GM21526 (cell line): ENCODE data around the gene CDKN1A.
"Not testable (repeated sequence)": the region's sequence is repeated elsewhere in the genome, so short reads cannot be mapped to it uniquely, and the experiment has no call there.

Source experiments
- ATAC-seq: cut with Tn5 transposase; IDR thresholded peaks from one replicate; pipeline ENCODE4 v1.9.1; 2021; ENCODE audit warnings: moderate library complexity; ENCODE audit not compliant: unreplicated experiment, low FRiP score

Gene CDKN1A

GRCh38 chr6:36717231-36717825, 38.8 kb downstream of the CDKN1A start:
- ATAC-seq, result no peak

DNA sequence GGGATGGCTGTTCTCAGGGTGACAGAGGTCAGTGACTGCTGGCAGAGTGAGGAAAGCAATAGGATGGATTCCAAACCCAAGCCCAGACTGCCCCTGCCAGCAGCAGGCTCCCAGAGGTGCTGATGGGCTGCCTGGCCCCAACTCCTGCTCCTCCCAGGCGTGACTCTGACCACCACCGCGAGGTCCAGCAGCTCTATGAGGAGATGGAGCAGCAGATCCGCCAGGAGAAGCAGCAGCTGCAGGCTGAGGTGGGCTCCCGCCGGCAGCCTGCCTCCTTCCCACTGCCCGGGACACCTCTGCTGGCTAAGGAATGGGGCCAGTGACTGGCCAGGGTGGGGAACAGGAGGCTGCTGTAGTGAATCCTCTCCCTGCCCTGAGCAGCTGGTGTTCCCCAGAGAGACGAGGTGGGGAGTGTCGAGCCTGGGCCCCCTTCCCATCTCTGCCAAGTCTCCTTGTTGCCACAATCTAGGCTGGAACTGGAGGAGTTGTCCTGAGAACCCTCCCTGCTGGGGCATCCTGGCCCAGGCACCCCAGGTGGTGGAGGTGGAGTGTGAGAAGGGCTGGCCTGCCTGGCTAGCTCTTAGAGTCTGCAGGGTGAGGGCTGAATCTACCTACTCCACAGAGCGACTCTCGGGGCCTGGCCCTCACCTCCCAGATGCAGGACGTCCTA, 39.5 kb downstream of the CDKN1A start:
- no peak for ATAC-seq

GRCh38 chr6:36718560-36718959, 40.0 kb downstream of the CDKN1A start:
- ATAC-seq, result no peak

DNA sequence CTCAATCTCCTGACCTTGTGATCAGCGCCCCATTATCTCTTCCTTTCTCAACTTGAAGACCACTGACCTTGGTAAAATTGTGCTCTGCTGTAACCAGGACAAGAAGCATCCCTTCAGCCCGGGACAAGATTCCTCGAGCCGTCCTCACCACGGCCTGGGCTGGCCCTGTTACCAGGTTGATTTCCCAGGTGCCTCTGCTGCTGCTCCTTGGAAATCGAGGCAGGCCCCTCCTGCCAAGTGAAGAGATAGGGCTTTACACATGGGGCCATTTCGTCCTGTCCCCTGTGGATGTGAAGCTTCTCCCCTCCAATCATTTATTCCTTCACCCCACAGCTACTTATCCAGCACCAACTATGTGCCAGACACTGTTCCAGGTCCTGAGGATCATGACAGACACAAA, 40.6 kb downstream of the CDKN1A start:
- no peak for ATAC-seq

DNA sequence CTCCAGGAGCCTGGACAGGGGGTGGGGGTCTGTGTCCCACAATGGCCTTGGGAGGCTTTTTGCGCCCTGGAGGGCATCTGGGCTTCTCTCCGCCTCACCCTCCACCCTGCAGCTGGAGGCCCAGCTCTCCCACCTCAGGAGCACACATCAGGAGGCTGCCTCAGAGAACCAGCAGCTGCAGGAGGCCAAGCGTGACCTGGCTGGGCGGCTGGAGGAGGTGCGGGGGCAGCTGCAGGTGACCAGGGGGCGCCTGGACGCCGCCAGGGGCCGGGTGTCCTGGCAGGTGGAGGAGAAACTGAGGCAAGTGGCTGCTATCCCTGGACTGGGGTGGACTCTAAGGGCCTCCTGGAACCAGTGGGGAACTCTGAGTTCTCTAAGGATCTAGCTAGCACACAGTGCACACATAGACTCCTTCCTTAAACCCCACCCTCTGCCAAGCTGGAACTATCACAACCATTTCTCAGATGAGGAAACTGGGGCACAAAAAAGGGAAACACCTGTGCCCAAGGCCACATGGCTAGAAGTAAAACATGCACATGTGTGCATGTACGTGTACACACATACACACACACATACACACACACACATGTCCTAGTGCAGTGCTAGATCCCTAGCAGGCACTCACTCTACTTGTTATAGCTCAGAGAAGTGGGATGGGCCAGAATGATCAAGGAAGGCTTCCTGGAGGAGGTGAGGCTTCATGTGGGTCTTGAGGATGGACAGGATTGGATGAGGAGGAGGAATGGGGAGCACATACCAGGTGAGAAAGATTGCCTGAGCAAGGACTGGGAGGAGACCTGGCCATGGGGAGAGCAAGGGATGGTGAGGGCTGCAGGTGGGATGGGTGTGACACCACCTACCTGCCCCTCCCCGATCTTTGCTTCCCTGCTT, 42.0 kb downstream of the CDKN1A start:
- ATAC-seq, result no peak

DNA sequence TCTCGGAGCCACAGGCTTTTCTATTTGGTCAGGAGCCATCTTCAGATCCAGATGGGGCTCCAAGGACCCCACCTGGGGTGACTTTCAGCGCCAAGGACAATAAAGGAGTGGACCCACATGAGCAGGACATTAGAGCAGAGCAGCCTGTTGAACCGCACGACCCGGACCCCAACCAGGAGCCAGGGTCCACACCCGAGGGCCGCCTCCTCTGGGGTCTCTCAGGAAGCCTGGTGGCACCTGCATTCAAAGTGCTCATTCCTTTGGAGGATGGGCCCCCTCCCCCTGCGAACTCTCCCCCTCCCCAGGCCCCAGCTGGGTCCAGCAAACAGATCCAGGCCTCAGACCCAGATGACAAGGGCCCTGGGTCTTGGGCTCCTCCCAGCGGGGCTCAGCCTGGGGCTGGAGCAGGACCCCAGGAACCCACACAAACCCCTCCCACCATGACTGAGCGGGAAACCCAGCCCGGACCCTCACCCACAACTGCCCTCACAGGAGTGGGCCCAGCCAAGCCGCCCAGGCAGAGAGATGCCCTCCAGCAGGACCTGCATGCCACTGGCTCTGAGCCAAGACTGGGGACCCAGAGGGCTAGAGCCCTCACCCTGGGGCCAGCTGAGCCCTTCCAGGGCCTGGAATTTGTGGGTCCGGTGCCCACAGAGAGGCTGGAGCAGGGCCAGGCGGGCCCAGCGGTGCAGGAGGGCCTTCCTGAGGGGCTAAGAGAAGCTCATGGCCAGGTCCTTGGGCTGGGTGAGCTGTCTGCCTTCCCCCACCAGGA, 43.0 kb downstream of the CDKN1A start:
- ATAC-seq, result no peak

GRCh38 chr6:36722365-36722764, 43.9 kb downstream of the CDKN1A start:
- no peak for ATAC-seq

GRCh38 chr6:36722879-36723278, 44.4 kb downstream of the CDKN1A start:
- ATAC-seq, result no peak

- not testable (repeated sequence) for ATAC-seq
These were observed 45.5 kb downstream of the CDKN1A start for GRCh38 chr6:36723992-36724391.

GRCh38 chr6:36724514-36725390, 46.2 kb downstream of the CDKN1A start:
- ATAC-seq, result no peak

DNA sequence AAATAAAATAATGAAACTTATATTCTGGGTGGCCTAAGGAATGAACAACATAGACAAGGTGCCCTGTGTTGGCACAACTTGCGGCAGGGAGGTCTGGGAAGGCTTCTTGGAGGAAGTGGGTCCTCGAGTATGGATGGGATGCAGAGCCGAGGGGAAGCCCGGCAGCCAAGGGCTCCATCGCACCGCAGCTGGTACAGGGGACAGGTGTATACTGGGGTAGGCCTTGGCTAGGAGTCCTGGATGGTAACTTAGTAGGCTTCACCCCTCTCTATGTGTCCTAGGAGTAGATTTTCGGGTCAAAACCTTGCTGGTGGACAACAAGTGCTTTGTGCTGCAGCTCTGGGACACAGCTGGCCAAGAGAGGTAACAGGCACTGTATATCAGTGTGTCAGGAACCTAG, 47.1 kb downstream of the CDKN1A start:
- no peak for ATAC-seq

DNA sequence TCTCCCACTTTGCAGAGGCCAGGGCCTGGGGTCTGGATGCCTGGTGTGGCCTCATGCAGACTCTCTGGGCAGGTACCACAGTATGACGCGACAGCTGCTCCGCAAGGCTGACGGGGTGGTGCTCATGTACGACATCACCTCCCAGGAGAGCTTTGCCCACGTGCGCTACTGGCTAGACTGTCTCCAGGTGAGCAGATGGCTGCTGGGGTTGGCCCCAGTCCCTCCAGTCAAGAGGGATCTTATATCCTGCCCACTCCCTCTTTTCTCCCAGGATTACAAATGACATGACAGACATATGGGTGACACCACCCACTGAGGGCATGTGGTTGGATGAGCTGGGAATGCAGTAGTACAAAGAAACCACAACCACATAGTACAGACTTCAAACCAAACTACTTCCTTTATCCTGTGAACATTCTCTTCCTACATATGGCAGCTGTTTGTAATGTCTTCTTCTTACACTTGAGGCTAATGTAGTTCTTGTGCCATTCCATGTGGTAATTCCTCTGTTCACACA, 49.0 kb downstream of the CDKN1A start:
- ATAC-seq, result no peak

GRCh38 chr6:36728289-36729160, 50.0 kb downstream of the CDKN1A start:
- ATAC-seq, result no peak

GRCh38 chr6:36729161-36729524, 50.6 kb downstream of the CDKN1A start:
- ATAC-seq, result no peak

DNA sequence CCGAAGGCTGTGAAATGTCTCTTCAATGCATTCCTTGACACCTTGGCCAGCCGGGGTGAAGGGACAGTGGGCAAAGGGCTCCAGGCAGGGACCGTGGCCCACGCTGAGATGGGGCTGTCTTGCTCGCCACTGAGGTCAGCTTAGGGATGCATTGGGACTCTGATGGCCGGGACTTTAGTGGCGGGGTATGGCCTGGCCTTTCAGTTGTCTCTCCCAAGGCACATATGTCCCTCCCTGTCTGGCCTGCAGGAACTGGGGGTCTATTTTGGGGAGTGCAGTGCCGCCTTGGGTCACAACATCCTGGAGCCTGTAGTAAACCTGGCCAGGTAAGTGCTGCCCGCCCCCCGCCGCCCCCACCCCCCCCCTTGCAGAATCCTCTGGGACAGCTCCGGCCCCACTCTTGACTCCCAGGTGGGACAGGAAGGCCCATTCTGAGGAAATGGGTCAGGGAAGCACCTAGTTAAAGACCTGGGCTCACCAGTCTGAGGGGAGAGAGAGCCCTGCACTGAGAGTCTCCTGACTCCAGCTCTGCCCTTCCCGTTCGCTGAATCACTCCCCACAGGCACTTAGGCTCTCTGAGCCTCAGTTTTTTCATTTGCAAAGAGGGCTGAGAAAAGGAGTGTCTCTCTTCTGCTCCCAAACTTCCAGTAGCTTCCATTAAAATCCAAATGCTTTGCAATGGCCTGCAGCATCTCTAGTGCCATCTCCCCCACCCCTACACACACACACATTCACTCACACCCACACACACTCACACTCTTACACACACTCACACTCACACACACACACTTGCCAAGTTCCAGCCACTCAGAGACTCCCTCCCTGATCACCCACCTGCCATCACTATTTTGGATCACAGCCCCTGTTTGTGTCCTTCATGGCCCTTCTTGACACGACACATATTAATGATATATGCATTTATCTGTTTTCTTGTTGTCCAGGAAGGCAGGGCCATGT, 52.2 kb downstream of the CDKN1A start:
- no peak for ATAC-seq

DNA sequence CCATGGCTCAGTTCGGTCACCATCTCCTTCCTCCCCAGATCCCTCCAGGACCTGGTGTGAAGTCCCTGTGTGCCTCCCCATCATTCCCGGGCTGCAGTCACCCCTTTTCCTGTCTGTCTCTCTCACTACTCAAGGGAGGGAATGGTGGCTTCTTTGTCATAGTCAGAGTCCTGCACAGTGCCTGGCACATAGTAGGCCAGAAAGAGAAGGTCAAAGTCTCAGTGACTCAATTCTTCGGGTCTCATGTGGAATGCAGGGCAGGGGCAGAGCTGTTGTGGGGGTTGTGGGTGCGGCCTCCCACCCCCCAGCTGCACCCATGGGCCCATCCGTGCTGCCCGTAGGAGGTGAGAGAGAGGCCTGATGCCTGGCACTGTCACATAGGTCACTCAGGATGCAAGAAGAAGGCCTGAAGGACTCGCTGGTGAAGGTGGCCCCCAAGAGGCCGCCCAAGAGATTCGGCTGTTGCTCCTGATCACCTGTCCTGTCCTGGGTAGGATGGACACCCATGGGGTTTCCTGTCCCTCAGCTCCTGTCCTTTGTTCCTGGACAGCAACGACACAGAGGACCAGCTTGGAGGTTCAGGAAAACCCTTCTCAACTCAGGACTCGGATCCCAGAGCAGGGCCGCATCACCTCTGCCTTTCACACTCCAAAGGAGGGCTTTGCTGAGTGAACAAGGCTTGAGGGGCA, 53.3 kb downstream of the CDKN1A start:
- no peak for ATAC-seq

DNA sequence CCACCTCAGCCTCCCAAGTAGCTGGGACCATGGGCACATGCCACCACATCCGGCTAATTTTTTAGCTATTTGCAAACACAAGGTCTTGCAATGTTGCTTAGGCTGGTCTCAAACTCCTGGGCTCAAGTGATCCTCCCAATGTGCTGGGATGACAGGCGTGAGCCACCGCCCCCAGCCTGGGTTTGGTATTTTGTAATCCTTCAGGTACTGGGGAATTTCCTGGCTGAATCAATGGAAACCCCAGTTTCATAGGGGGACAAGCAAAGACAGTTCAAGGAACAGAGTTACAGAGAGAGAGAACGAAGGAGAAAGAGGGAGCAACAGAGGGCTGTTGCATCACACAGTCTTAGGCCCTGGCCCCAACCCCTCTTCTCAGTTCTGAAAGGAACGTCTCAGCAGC, 54.8 kb downstream of the CDKN1A start:
- no peak for ATAC-seq
